MM.1S (cell line): ENCODE data around the gene WBP1L.

Source experiments
- CTCF ChIP-seq: fragments of 300-600 bp; sonication (generic); IDR thresholded peaks from 2 replicates; pipeline ENCODE4 v1.5.1; 2016; ENCODE audit warnings: antibody characterized with exemption, low read length, mixed read lengths
- EZH2 ChIP-seq: fragments of 300-600 bp; sonication (generic); optimal IDR thresholded peaks from 2 replicates; pipeline ENCODE3; 2017; ENCODE audit warnings: low read depth, mild to moderate bottlenecking, antibody characterized with exemption, low read length, mixed read lengths
- EZH2phosphoT487 ChIP-seq: fragments of 300-600 bp; sonication (generic); IDR thresholded peaks from 2 replicates; pipeline ENCODE4 v1.6.1; 2018; ENCODE audit warnings: antibody characterized with exemption, low read length

GRCh38 chr10:102726274-102726673, 17.5 kb upstream of the WBP1L start:
- TF ChIP-seq CTCF (no peak), EZH2phosphoT487 (no peak), EZH2 (no peak)
